ENCODE measurements around the gene DNAJA1. TPM values are rescaled to one million over a fixed set of nuclear protein-coding genes. Genes with fewer than 3 reads are reported as not detected.
"Not testable (repeated sequence)": the region's sequence is repeated elsewhere in the genome, so short reads cannot be mapped to it uniquely, and the experiment has no call there.

Gene DNAJA1
- polyA plus RNA-seq, 10 donors = 91.8 to 139 (median 103) TPM

GRCh38 chr9:33076046-33077004 is 51.3 kb downstream of the DNAJA1 start, which contains the start of gene SMU1:
Gene SMU1 (minus strand): TSS chr9:33076674. CDS start chr9:33076608, 66 bp downstream.
- peak; percentile 98 to 99 (median 98) for DNase-seq

- DNase-seq = no peak
Measured at GRCh38 chr9:33080534-33080933, 55.5 kb downstream of the DNAJA1 start.

- peak; percentile 85 to 93 (median 87) for DNase-seq
Measured at GRCh38 chr9:33081128-33081851, 56.2 kb downstream of the DNAJA1 start.

GRCh38 chr9:33082128-33082527 is 57.1 kb downstream of the DNAJA1 start:
- no peak for DNase-seq

- DNase-seq = no peak
Measured at GRCh38 chr9:33082538-33083326, 57.7 kb downstream of the DNAJA1 start.

GRCh38 chr9:33085672-33086071 is 60.6 kb downstream of the DNAJA1 start:
- DNase-seq = not testable (repeated sequence)

Other genes with a start within 250 kb of the DNAJA1 start
- gene TMEM215, start 241.7 kb upstream of the DNAJA1 start, polyA plus RNA-seq (ENCODE audit: insufficient read length in 10 of 10) = 1 to 10 TPM; 1.6 to 5.6 (median 2.0) TPM
- 10 to 100 TPM; 21.0 to 28.0 (median 24.3) TPM for gene APTX, start 23.6 kb upstream of the DNAJA1 start, polyA plus RNA-seq (ENCODE audit: insufficient read length in 10 of 10)
- gene SMU1, start 51.4 kb downstream of the DNAJA1 start, polyA plus RNA-seq (ENCODE audit: insufficient read length in 10 of 10) = 10 to 100 TPM; 15.1 to 21.6 (median 18.8) TPM
- 10 to 100 TPM; 35.9 to 53.2 (median 45.7) TPM for gene B4GALT1, start 142.1 kb downstream of the DNAJA1 start, polyA plus RNA-seq (ENCODE audit: insufficient read length in 10 of 10)
- gene SPINK4, start 214.9 kb downstream of the DNAJA1 start, polyA plus RNA-seq (ENCODE audit: insufficient read length in 10 of 10) = not detected
- 10 to 100 TPM; 62.4 to 86.8 (median 73.6) TPM for gene BAG1, start 239.4 kb downstream of the DNAJA1 start, polyA plus RNA-seq (ENCODE audit: insufficient read length in 10 of 10)
- 10 to 100 TPM; 70.3 to 84.6 (median 77.8) TPM for gene CHMP5, start 239.8 kb downstream of the DNAJA1 start, polyA plus RNA-seq (ENCODE audit: insufficient read length in 10 of 10)

Measured in muscle of back (tissue), 11 donors.